PFSK-1 (cell line): ENCODE data around the gene SDCCAG8.

ENCODE experiments used
- FOXP2 ChIP-seq: optimal IDR thresholded peaks from 2 replicates; pipeline ENCODE3; 2011; ENCODE audit warnings: borderline replicate concordance, control low read depth, inconsistent platforms; ENCODE audit not compliant: insufficient read depth; ENCODE audit errors: extremely low read length, extremely low read depth
- POLR2AphosphoS5 ChIP-seq: IDR thresholded peaks from 2 replicates; pipeline ENCODE4 v1.6.1; 2012; ENCODE audit warnings: low read depth, mild to moderate bottlenecking, control low read depth, low read length, moderate library complexity
- REST ChIP-seq, 2 experiments: IDR thresholded peaks; 2 replicates each; pipeline versions ENCODE4 v1.6.1 to v1.8.0; 2011 to 2012; ENCODE audit warnings: low read depth in 2 of 2, low read length in 2 of 2, control low read depth in 1 of 2, inconsistent platforms in 1 of 2, mild to moderate bottlenecking in 1 of 2, moderate library complexity in 1 of 2; ENCODE audit not compliant: insufficient read depth in 1 of 2
- SIN3A ChIP-seq: IDR thresholded peaks from 2 replicates; pipeline ENCODE4 v1.6.1; 2012; ENCODE audit warnings: mild to moderate bottlenecking, low read length, moderate library complexity, borderline replicate concordance; ENCODE audit not compliant: insufficient read depth
- TAF1 ChIP-seq: IDR thresholded peaks from 2 replicates; pipeline ENCODE4 v1.6.1; 2012; ENCODE audit warnings: low read length, control low read depth, borderline replicate concordance; ENCODE audit not compliant: insufficient read depth

SDCCAG8 gene

GRCh38 chr1:243364330-243364729, 108.5 kb downstream of the SDCCAG8 start:
- TF ChIP-seq SIN3A (no peak), POLR2AphosphoS5 (no peak), REST (IDR thresholded peaks at IDR 0.05; ENCODE audit: insufficient read depth in 1 of 2, low read depth in 2 of 2, low read length in 2 of 2) (no peak), TAF1 (no peak), FOXP2 (no peak)

GRCh38 chr1:243364866-243365265, 109.0 kb downstream of the SDCCAG8 start:
- TF ChIP-seq POLR2AphosphoS5: no peak
- no peak for TF ChIP-seq FOXP2
- TF ChIP-seq SIN3A: no peak
- TF ChIP-seq TAF1: no peak
- TF ChIP-seq REST (IDR thresholded peaks at IDR 0.05; ENCODE audit: insufficient read depth in 1 of 2, low read depth in 2 of 2, low read length in 2 of 2): no peak

- no peak for TF ChIP-seq REST (IDR thresholded peaks at IDR 0.05; ENCODE audit: insufficient read depth in 1 of 2, low read depth in 2 of 2, low read length in 2 of 2)
These were observed 111.5 kb downstream of the SDCCAG8 start for GRCh38 chr1:243367314-243367713.

GRCh38 chr1:243374412-243374811, 118.6 kb downstream of the SDCCAG8 start:
- TF ChIP-seq POLR2AphosphoS5 (no peak), REST (IDR thresholded peaks at IDR 0.05; ENCODE audit: insufficient read depth in 1 of 2, low read depth in 2 of 2, low read length in 2 of 2) (no peak), TAF1 (no peak), FOXP2 (no peak), SIN3A (no peak)

GRCh38 chr1:243375596-243375995, 119.8 kb downstream of the SDCCAG8 start:
- no peak for TF ChIP-seq TAF1
- no peak for TF ChIP-seq SIN3A

- TF ChIP-seq TAF1 (no peak), SIN3A (no peak), REST (IDR thresholded peaks at IDR 0.05; ENCODE audit: insufficient read depth in 1 of 2, low read depth in 2 of 2, low read length in 2 of 2) (no peak), POLR2AphosphoS5 (no peak), FOXP2 (no peak)
These were observed 122.8 kb downstream of the SDCCAG8 start for GRCh38 chr1:243378669-243379068.
